Activated naive CD8-positive, alpha-beta T cell (primary cell): Measurements from ENCODE around the gene PDF.
"Not testable (repeated sequence)": the region's sequence is repeated elsewhere in the genome, so short reads cannot be mapped to it uniquely, and the experiment has no call there.

ENCODE experiments used
- H3K27ac Mint-ChIP-seq: one replicate; pipeline ENCODE4 v1.8.0; 2021; ENCODE audit warnings: mixed read lengths
- H3K27me3 Mint-ChIP-seq: one replicate; pipeline ENCODE4 v1.8.0; 2021; ENCODE audit warnings: mixed read lengths
- H3K36me3 Mint-ChIP-seq: one replicate; pipeline ENCODE4 v1.8.0; 2021; ENCODE audit warnings: mixed read lengths
- H3K4me1 Mint-ChIP-seq: one replicate; pipeline ENCODE4 v1.8.0; 2021; ENCODE audit warnings: low read depth, mixed read lengths
- H3K4me3 Mint-ChIP-seq: one replicate; pipeline ENCODE4 v1.8.0; 2021; ENCODE audit warnings: mild to moderate bottlenecking, mixed read lengths
- H3K9me3 Mint-ChIP-seq: one replicate; pipeline ENCODE4 v1.8.0; 2021; ENCODE audit warnings: low read depth, mixed read lengths

PDF gene, protein sequence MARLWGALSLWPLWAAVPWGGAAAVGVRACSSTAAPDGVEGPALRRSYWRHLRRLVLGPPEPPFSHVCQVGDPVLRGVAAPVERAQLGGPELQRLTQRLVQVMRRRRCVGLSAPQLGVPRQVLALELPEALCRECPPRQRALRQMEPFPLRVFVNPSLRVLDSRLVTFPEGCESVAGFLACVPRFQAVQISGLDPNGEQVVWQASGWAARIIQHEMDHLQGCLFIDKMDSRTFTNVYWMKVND

GRCh38 chr16:69330286-69331109, at the start of gene PDF:
TSS of gene PDF (minus strand) at chr16:69330588. CDS start at chr16:69330570, 18 bp downstream.
- H3K4me1 Mint-ChIP-seq, result peaks cover 48% of the 10 kb centered on the region
- no peaks in the 10 kb centered on the region for H3K9me3 Mint-ChIP-seq
- peak within 1 kb of the TSS; percentile 72 for H3K27ac Mint-ChIP-seq
- H3K36me3 Mint-ChIP-seq, result peaks cover 12% of the 10 kb centered on the region
- no peaks in the 10 kb centered on the region for H3K27me3 Mint-ChIP-seq
- H3K4me3 Mint-ChIP-seq, result peak within 1 kb of the TSS; percentile 87

DNA sequence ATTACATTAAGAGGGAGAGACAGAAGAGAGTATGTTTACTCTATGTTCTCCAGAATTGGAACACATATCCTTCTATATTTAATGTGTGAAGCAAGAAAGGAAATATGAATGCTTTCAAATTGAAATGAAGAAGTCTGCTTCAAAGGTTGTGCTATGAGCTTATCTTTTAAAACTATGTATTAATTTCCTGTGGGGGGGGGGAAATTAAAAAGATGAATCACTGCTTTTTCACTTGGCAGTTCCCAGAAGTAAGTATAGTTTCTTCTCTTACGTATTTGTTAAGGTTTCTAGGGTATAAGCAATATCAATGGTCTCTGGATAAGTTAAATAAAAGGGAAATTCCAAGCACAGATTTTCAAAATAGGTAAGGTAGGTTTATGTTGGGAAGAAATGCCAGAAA, 48.4 kb upstream of the PDF start:
- Mint-ChIP-seq H3K4me3 (no peak overlapping the region), H3K4me1 (peaks cover 43% of the 10 kb centered on the region), H3K9me3 (no peaks in the 10 kb centered on the region), H3K27me3 (no peaks in the 10 kb centered on the region), H3K36me3 (peaks cover 7% of the 10 kb centered on the region), H3K27ac (peak overlapping the region; percentile 72)

DNA sequence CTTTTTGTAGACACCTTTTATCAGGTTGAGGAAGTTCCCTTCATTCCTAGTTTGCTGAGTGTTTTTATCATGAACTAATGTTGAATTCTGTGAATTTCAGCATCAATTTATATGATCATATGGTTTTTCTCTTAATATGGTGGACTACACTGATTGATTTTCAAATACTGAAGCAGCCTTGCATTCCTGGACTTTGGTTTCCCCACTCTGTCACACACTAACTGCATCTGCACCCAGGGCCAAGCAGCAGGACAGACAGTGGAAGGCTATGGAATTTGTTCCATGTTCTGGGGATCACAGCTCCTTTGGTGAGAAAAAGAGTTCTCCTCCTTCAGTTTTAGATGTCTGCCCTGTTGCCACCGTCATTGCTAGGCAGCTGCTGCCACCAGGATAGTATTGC, 47.6 kb upstream of the PDF start:
- no peaks in the 10 kb centered on the region for H3K9me3 Mint-ChIP-seq
- peaks cover 6% of the 10 kb centered on the region for H3K36me3 Mint-ChIP-seq
- no peak overlapping the region for H3K4me3 Mint-ChIP-seq
- H3K27ac Mint-ChIP-seq, result peak overlapping the region; percentile 72
- no peaks in the 10 kb centered on the region for H3K27me3 Mint-ChIP-seq
- peaks cover 40% of the 10 kb centered on the region for H3K4me1 Mint-ChIP-seq

DNA sequence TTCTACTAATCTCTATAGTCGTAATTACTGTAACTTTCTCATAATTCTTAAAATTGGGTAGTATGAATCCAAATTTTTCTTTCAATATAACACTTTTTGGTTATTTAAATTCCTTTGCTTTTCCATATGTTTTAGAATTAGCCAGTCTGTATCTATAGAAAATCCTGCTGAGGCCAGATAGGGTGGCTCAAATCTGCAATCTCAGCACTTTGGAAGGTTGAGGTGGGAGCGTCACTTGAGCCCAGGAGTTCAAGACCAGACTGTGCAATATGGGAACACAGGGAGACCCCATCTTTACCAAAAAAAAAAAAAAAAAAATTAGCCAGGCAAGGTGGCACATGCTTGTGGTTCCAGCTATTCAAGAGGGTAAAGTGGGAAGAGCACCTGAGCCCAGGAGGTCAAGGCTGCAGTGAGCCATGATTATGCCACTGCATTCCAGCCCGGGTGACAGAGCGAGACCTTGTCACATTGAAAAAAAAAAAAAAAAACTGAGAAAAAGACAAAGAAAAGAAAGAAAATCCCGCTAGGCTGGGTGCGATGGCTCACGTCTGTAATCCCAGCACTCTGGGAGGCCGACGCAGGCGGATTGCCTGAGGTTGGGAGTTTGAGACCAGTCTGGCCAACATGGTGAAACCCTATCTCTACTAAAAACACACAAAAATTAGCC, 46.1 kb upstream of the PDF start:
- Mint-ChIP-seq H3K4me3 (no peak overlapping the region), H3K9me3 (no peaks in the 10 kb centered on the region), H3K27ac (peak overlapping the region; percentile 28), H3K4me1 (peaks cover 30% of the 10 kb centered on the region), H3K36me3 (no peaks in the 10 kb centered on the region), H3K27me3 (no peaks in the 10 kb centered on the region)

DNA sequence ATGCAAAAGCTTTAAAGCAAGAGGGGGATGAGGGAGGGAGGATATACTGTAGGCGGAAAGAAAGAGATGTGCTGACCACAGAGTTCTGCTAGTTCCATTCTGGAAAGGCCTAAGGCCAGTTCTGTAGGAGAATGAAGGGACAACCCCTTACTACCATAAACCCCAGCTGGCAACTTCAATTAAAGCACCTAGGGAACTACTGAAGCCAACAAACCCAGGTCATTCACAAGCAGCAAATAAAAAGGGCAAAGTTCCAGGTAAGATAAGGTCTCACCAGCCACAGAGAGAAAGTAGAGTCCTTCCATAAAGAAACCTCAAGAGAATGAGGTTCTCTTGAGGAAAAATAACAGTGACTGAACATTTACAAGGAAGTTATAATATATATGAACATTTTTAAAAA, 42.6 kb upstream of the PDF start:
- Mint-ChIP-seq H3K27me3 (no peaks in the 10 kb centered on the region), H3K4me1 (peaks cover 14% of the 10 kb centered on the region), H3K36me3 (peaks cover 9% of the 10 kb centered on the region), H3K9me3 (no peaks in the 10 kb centered on the region), H3K4me3 (no peak overlapping the region), H3K27ac (no peak overlapping the region)

DNA sequence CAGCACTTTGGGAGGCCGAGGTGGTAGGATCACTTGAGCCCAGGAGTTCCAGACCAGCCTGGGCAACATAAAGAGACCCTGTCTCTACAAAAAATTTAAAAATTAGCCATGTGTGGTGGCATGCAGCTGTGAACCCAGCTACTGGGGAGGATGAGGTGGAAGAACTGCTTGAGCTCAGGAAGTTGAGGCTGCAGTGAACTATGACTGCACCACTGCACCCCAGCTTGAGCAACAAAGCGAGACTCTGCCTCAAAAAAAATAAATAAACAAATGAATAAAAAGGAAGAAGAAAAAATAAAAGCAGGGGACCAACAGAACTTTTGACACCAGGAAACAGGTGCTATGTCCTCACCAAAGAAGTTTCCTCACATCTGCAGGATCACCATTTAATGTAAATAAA, 41.2 kb upstream of the PDF start:
- Mint-ChIP-seq H3K27me3 (no peaks in the 10 kb centered on the region), H3K36me3 (peaks cover 9% of the 10 kb centered on the region), H3K27ac (no peak overlapping the region), H3K4me1 (peaks cover 11% of the 10 kb centered on the region), H3K9me3 (no peaks in the 10 kb centered on the region), H3K4me3 (no peak overlapping the region)

- Mint-ChIP-seq H3K27me3 (no peaks in the 10 kb centered on the region), H3K9me3 (no peaks in the 10 kb centered on the region), H3K27ac (no peak overlapping the region), H3K36me3 (peaks cover 12% of the 10 kb centered on the region), H3K4me3 (no peak overlapping the region), H3K4me1 (peaks cover 13% of the 10 kb centered on the region)
Observed at GRCh38 chr16:69368866-69369265, 38.5 kb upstream of the PDF start.

DNA sequence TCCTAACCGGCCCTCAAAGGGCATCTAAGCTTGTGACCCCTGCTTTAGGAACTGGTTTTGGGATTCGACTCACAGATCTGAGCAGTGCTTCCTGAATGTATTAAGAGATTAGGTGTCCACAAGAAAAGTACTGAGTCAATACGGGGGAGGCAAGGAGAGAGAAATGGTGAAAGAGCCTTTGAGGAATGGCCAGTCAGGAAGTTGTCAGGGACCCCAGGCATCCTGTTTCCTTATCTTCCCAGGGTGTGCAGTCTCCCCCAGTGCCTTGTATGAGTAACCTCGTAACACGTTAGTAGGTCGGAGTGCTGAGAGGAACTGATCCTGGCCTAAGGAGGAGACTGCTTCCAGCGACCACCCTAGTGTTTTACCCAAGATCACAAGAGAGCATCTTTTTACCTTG, 37.6 kb upstream of the PDF start:
- peaks cover 12% of the 10 kb centered on the region for H3K36me3 Mint-ChIP-seq
- no peaks in the 10 kb centered on the region for H3K9me3 Mint-ChIP-seq
- peaks cover 10% of the 10 kb centered on the region for H3K4me1 Mint-ChIP-seq
- H3K4me3 Mint-ChIP-seq, result no peak overlapping the region
- H3K27ac Mint-ChIP-seq, result no peak overlapping the region
- no peaks in the 10 kb centered on the region for H3K27me3 Mint-ChIP-seq

DNA sequence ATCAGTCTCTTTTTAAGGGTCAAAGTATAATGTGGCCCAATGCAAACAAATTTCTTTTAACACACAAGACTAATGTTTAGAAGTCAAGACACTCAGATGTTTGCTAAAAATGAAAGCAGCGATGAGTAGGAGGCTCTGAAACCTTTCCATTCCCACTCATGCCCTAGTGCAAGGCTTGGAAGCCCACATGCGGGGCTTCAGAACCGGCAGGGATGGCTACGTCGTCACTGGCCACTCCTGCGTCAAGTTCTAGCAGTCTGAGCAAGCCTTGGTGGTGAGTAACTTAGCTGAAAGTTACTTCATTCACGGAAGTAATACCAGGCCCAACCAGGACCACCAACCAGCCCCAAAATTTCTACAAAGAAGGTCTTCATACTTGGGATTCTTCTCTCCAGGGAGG, 36.0 kb upstream of the PDF start:
- peaks cover 14% of the 10 kb centered on the region for H3K36me3 Mint-ChIP-seq

GRCh38 chr16:69365901-69366300, 35.5 kb upstream of the PDF start:
- Mint-ChIP-seq H3K4me1 (peaks cover 13% of the 10 kb centered on the region), H3K27ac (peak overlapping the region; percentile 4), H3K36me3 (peaks cover 15% of the 10 kb centered on the region), H3K27me3 (no peaks in the 10 kb centered on the region), H3K4me3 (no peak overlapping the region), H3K9me3 (no peaks in the 10 kb centered on the region)

More for the DNA sequence above, 36.0 kb upstream of the PDF start:
- Mint-ChIP-seq H3K9me3 (no peaks in the 10 kb centered on the region), H3K4me1 (peaks cover 13% of the 10 kb centered on the region), H3K4me3 (no peak overlapping the region), H3K27me3 (no peaks in the 10 kb centered on the region), H3K27ac (no peak overlapping the region)

DNA sequence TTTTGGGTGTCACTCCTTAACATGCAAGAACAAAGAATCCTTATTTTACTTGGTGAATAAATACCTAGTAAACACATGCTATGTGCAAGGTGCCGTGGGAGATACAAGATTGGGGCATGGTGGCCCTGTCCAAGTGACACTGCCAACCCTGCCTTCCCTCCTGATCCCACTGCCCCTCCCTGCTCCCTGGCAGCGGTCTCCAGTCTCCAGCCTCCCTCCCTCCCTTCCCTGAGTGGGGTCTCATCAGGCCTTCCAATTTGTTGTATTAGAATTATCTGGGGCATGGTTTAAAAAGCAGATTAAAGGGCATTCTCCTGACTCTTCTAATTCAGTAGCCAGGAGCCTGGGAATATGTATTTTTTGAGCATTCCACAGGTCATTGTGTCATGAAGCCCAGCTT, 33.7 kb upstream of the PDF start:
- peaks cover 6% of the 10 kb centered on the region for H3K36me3 Mint-ChIP-seq
- no peaks in the 10 kb centered on the region for H3K27me3 Mint-ChIP-seq

GRCh38 chr16:69363281-69363717, 32.9 kb upstream of the PDF start:
- no peak overlapping the region for H3K4me3 Mint-ChIP-seq
- H3K4me1 Mint-ChIP-seq, result peaks cover 10% of the 10 kb centered on the region
- peaks cover 6% of the 10 kb centered on the region for H3K36me3 Mint-ChIP-seq
- no peak overlapping the region for H3K27ac Mint-ChIP-seq
- H3K27me3 Mint-ChIP-seq, result no peaks in the 10 kb centered on the region
- no peaks in the 10 kb centered on the region for H3K9me3 Mint-ChIP-seq

More for the DNA sequence above, 33.7 kb upstream of the PDF start:
- peaks cover 10% of the 10 kb centered on the region for H3K4me1 Mint-ChIP-seq
- no peak overlapping the region for H3K27ac Mint-ChIP-seq
- H3K4me3 Mint-ChIP-seq, result no peak overlapping the region
- H3K9me3 Mint-ChIP-seq, result no peaks in the 10 kb centered on the region

- H3K27ac Mint-ChIP-seq, H3K4me3 Mint-ChIP-seq, H3K9me3 Mint-ChIP-seq, H3K36me3 Mint-ChIP-seq, H3K4me1 Mint-ChIP-seq, H3K27me3 Mint-ChIP-seq: not testable (repeated sequence)
Observed at GRCh38 chr16:69360070-69360469, 29.7 kb upstream of the PDF start.

GRCh38 chr16:69351309-69352027, 21.1 kb upstream of the PDF start, which contains the start of gene TMED6:
TSS of gene TMED6 (minus strand) at chr16:69351786. CDS start at chr16:69351753, 33 bp downstream.
- H3K9me3 Mint-ChIP-seq, result no peaks in the 10 kb centered on the region
- no peaks in the 10 kb centered on the region for H3K36me3 Mint-ChIP-seq
- H3K4me1 Mint-ChIP-seq, result no peaks in the 10 kb centered on the region
- H3K27me3 Mint-ChIP-seq, result no peaks in the 10 kb centered on the region
- no peak within 1 kb of the TSS for H3K27ac Mint-ChIP-seq
- H3K4me3 Mint-ChIP-seq, result no peak within 1 kb of the TSS
